ENCODE measurements around the gene FLT1.

The FLT1 gene, protein sequence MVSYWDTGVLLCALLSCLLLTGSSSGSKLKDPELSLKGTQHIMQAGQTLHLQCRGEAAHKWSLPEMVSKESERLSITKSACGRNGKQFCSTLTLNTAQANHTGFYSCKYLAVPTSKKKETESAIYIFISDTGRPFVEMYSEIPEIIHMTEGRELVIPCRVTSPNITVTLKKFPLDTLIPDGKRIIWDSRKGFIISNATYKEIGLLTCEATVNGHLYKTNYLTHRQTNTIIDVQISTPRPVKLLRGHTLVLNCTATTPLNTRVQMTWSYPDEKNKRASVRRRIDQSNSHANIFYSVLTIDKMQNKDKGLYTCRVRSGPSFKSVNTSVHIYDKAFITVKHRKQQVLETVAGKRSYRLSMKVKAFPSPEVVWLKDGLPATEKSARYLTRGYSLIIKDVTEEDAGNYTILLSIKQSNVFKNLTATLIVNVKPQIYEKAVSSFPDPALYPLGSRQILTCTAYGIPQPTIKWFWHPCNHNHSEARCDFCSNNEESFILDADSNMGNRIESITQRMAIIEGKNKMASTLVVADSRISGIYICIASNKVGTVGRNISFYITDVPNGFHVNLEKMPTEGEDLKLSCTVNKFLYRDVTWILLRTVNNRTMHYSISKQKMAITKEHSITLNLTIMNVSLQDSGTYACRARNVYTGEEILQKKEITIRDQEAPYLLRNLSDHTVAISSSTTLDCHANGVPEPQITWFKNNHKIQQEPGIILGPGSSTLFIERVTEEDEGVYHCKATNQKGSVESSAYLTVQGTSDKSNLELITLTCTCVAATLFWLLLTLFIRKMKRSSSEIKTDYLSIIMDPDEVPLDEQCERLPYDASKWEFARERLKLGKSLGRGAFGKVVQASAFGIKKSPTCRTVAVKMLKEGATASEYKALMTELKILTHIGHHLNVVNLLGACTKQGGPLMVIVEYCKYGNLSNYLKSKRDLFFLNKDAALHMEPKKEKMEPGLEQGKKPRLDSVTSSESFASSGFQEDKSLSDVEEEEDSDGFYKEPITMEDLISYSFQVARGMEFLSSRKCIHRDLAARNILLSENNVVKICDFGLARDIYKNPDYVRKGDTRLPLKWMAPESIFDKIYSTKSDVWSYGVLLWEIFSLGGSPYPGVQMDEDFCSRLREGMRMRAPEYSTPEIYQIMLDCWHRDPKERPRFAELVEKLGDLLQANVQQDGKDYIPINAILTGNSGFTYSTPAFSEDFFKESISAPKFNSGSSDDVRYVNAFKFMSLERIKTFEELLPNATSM (N-terminal part only)

DNA sequence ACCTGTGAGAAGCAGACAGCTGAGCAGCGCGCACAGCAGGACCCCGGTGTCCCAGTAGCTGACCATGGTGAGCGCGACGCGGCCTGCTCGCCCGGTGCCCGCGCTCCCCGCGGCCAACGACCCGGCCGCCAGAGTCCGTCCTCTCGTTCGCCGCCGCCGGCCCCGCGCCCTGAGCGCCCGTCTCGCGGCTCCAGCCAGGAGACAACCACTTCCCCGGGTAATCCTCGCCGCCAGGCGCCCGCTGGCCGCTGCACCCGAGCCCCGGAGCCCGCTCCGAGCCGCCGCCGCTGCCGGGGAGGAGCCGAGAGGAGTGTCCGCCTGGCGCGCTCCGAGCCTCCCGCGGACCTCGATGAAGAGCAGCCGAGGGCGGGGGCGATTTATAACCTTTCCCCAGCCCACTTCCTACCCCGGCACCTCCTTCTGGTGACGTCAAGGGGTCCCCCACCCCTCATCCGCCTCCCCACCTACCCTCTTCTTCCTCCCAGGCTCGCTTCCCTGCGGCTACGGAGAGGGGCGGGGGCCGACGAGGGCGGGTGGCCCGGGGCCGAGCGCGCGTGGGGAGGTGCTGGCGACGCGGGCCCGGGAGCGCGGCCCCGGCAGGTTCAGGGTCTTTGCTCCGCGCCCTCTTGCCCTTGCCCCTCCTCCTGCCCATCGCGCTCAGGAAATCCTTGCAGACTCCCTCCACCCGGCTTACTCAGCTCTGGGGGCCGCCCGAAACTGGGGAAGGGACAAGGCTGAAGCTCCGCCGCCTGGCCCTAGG lies at the start of gene FLT1:
TSS of gene FLT1 (minus strand) at position 351 of the 760 bp plus-strand sequence. CDS start at position 66, 285 bp downstream.
- DNase-seq (ENCODE audit: low read depth, low spot score): peak; percentile 68

DNA sequence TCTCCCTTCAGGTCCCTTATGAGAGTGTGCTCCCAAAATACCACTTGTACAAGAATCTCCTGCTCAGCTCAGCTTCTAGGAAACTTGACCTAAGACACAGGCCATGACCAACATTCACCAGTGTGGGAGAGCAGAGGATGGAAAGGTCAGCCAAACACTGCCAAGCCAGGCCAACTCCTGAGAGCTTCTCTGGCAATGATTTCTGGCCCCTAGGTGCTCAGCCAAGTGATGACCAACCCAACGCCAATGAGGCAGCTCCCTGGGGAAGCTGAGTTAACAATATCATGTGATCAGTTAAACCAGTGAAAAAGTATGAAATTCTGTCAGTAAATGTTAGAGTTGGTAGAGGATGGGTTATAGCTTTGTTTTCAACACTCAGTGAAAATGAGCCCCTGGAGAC lies 49.1 kb upstream of the FLT1 start:
- no peak for DNase-seq (ENCODE audit: low read depth, low spot score)

DNA sequence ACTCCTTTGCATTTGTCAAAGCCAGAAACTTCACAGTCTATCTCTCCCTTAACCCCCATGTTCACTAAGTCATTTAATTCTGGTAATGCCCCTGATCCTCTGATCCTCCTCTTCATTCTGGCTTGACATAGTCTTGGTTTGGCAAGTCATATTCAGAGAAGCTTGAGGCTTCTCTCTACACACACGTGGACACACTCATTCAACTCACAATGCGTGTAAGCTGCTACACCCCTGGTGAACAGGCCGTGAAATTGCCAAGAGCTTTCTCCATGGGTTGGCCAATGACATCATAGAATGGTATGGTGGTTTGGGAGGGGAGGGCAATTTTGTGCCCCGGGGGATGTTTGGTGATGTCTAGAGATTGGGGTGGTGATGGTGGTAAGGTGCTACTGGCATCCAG lies 47.9 kb upstream of the FLT1 start:
- DNase-seq (ENCODE audit: low read depth, low spot score): no peak

DNA sequence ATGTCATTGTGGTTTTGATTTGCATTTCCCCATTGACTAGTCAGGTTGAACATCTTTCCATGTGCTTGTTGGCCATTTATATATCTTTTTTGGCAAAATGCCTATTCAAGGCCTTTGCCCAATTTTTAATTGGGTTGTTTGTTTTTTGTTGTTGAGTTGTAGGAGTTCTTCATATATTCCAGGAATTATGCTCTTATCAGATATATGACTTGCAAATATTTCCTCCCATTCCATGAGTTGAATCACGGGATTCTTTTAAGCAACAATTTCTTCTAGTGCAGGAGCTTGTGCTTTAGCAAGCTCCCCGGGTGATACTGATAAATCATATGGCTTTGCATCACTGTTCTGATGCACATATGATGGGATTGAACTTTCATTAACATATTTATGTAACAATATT lies 47.0 kb upstream of the FLT1 start:
- DNase-seq (ENCODE audit: low read depth, low spot score): no peak

DNA sequence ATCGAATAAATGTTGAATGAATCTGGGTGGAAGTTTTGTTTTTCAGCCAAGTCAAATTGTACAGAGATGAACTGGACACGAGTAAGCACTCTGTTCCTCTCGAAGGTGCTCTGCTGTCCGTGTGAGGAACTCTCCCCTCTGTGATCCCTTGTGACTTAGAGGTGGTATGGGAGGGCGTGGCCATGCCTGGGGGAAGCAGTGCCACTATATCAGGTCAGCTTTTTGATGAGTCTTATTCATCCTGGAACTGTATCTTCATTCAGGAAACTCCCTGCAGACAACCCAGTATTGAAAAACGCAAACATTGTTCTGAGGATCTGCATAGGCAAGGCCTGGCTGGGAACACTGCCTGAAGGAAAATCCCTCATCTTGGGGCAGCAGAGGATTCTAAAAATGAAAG lies 45.7 kb upstream of the FLT1 start:
- no peak for DNase-seq (ENCODE audit: low read depth, low spot score)

DNA sequence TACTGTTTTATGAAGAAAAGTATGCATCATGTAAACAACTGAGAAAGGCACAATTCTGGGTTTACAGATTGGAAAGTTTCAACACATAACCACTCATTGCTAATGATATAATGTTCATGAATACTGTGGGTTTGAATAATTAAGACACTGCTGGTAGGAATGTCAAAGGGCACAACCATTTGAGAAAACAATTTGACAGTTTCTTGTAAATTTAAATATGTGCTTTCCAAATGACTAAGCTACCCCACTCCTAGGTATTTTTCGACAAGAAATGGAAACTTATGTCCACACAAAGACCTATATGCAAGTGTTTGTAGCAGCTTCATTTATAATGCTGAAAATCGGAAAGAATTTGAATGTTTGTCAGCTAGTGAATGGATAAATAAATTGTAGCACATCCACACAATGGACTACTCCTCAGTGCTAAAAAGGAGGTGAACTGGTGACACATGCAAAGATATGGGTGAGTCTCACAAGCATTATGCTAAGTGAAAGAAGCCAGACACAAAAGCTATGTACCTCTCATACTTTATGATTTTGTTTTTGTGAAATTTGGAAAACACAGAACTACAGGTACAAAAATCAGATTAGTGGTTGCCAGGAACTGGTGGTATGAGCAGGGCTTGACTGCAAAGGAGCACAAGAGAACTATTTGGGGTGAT lies 44.8 kb upstream of the FLT1 start:
- DNase-seq (ENCODE audit: low read depth, low spot score): no peak

DNA sequence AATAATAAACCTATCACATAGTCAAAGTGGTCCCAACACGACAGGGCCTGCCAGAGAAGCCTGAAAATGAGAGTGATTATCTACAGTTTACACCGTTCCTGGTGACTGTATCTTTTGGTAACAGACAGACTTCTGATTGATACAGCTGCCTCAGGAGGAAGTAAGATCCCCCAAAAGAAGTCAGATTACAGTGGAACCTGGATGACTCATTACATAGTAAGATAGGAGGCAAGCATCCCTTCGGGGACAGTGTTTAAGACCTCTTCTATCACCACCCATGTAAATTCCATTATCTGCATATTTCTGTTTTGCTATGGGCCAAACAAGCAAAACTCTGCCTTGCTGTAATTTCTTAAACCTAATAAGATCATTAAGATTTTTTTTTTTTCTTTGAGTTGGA lies 44.0 kb upstream of the FLT1 start:
- no peak for DNase-seq (ENCODE audit: low read depth, low spot score)

DNA sequence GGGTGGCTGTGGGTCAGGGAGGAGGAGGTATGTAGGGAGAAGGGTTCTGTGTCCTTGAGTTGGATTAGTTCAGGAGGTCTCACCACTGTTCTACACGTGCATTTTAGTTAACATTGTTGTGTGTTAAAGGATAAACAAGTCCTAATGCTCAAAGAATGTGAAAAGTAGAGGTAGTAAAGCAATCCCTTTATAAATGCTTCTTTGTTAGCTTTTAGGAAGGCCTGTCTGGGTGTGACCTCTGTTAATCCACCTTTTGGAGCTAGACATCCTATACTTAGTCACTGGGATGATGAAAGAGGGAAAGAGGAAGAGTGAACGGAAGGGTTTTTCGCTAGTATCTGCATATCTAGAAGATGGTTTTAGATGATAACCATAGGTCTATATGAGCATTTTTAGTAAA lies 42.2 kb upstream of the FLT1 start:
- no peak for DNase-seq (ENCODE audit: low read depth, low spot score)

DNA sequence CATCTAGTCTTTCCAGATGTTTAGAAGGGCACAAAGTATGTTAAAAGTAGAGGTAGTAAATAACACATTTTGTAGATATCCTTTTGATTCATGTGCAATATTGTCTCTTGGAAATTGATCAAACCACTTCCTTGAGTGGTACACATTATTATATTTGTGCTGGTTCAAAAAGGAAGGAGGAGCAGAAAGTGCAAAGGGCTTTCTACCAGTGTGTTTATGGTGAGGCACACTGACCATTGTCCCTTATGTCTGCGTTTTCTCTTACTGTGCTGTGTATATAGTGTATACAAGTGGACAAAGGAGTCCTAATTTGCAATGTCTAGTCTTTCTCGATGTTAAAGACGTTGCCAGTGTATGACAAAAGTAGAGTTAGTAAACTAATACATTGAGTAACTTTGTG lies 41.4 kb upstream of the FLT1 start:
- DNase-seq (ENCODE audit: low read depth, low spot score): no peak

DNA sequence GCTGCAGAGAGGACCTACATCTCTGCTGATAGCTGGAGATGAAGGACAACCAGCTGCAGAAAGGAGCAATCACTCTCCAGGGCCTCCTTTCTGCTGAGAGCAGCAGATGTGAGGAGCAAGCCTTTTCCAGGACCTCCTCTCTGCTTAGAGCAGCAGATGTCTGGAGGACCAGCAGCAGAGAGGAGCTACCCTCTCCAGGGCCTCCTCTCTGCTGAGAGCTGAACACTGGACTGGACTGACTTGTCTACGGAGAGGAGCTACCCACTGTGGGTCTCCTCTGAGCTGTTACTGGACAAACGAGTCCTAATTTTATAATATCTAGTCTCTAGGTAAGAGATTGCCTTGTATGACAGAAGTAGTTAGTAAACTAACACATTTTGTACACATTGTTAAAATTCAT lies 40.8 kb upstream of the FLT1 start:
- DNase-seq (ENCODE audit: low read depth, low spot score): no peak

DNA sequence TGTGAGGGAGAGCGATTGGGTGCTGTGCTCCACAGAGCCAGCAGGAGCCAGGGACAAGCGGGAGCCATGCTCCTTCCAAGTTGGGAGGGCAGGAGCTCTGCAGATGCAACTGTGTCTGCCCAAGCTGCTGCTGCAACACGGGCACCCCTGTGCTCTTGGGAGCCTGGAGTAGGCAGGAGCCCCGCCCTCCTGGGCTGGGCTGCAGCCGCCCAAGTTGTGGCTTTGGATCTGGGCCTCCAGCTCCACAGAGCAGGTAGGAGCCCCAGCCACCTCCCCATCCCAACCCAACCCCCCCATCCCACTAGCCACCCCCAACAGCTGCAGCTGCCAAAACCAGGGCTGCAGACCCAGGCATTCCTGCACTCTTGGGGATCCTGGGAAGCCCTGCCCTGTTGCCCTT lies 39.9 kb upstream of the FLT1 start:
- no peak for DNase-seq (ENCODE audit: low read depth, low spot score)

DNA sequence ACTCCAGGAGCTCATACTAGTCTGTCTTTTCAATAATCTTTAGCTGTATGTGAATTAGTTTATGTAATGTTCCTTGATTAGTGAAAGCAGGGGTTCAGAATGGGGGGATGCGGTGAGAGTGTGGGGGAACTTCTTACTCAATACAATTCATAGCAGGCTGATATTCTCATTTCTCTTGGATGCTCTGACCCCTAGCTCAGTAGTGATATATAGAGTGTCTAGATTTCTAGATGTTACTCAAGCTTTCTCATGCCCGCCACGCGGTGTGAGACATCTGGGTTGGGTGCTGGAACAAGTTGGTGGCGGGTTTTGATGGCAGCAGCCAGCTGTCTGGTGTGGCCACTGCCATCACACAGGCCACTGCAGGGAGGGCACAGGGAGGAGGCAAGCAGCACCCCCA lies 39.3 kb upstream of the FLT1 start:
- no peak for DNase-seq (ENCODE audit: low read depth, low spot score)

DNA sequence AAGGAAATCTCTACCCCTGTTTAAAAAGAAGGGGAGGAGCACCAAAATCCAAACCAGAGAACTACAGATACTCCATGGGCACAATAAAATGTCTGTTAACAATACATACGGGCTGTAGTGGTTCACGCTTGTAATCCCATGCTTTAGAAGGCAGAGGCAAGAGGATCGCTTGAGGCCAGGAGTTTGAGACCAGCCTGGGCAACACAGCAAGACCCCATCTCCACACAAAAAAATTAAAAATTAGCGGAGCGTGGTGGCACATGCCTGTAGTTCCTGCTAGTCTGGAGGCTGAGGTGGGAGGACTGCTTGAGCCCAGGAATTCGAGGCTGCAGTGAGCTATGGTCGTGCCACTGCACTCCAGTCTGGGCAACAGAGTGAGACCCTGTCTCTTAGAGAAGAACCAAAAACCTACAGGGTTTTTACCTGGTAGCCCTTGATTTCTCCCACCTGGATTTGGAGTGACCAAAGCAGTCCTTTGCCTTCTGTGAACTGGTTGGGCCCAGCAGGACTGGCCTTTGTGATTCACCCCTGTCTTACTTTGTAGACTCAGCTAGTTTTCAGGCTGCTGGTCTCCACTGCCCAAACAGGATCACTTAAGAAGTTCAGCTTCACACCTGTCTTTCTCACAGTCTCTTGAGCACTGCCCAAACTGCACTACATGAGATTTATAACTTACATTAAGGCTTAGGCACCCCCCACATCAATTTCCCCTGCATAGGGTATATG lies 38.7 kb upstream of the FLT1 start:
- no peak for DNase-seq (ENCODE audit: low read depth, low spot score)

DNA sequence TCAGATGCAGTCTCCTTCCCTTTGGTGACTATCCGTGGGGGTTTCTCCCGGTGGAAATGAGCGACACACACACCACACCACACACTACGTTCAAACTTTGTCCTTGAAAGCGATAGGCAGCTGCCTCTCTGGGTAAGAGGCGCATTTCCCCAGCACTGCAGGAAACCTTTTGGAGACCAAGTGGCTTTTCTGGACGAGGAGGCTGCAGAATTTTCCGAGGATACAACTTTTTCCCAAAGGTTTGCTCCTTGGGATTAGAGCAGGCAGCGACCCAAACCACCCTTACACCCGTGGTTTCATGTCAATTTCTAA lies 38.2 kb upstream of the FLT1 start:
- no peak for DNase-seq (ENCODE audit: low read depth, low spot score)

DNA sequence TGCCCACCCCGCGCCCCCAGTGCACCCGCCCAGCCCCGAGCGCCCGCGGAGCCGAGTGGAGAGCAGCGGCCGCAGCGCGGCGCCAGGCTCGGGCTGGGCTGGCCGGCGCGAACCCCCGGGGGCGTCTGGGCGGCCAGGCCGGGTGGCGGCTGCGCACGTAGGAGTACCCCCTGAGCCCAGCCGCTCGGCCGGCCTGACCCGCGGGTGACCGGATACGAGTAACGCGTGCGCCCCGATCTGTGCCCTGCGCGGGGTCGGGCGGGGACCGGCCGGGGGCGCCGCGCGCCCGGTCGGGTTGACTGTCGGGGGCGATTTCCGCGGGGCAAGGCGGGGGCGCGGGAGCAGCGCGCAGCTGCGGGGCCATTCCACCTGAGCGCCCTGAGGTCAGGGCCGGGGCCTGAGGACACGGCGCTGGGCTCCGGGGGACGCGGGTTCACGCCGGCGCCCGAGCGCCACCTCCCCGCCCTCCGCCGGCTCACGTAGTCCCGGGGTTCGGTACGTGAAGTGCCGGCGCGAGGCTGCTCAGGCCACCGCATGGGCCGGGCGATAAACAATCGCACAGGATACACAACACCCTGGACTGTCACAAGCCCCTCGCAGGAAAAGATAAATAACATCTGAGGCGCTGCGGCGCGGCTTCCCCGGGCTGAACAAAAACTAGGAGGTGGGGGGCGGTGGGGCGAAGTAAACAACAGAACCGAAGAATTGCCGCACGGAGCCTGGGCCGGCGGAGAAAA lies 37.6 kb upstream of the FLT1 start:
- DNase-seq (ENCODE audit: low read depth, low spot score): no peak

DNA sequence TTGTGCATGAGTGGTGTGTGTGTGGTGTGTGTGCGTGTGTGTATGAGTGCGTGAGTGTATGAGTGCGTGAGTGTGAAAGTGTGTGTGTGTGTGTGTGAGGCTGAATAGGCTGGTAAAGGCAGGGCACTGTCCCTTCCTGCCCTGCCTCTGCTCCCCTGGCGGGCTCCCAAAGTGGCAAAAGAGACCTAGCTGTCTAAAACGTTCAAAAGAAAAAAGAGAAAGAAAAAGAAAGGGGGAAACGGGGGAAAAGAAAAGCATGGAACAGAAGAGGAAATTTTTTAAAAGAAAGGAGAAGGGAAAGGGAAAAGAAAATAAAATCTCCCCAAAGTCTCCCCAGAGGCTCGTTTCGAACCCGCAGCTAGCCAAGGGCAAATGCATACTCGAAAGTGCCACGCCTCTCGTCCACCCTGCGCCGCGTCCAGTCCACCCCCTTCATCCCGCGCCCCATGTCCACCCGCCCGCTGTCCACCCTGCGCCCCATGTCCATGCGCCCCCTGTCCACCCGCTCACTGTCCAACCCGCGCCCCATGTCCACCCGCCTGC lies 37.0 kb upstream of the FLT1 start:
- no peak for DNase-seq (ENCODE audit: low read depth, low spot score)

DNA sequence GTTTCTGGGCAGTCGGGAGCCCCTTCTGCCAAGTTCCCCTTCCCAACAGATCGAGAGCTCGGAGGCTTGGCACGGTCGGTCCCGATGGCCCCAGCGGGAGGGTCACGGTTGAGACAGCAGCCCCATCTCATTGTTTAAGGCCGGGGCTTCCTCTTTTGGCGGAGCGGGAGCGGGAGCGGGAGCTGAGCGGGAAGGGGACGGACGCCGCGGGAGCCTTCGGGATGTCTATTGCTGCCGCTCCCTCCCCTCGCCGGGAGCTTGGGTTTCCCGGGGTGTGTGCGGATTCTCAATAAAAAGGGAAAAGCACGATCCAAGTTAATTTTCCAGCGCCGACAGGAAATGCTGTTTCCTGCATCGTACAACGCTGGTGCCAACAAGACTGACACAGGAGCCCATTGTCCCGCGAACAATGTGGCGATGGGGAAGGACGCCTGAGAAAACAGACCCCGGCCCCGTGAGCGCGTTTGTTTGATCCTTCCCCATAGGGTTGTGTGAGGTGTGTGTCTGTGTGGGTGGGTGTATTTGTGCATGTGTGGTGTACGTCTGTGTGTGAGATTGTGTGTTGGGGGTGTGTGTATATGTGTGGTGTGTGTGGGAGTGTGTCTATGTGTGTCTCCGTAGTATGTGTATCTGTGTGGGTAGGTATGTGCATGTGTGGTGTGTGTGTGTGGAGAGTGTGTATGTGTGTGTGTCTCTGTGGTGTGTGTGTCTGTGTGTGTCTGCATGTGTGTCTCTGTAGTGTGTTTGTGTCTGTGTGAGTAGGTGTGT lies 36.3 kb upstream of the FLT1 start:
- DNase-seq (ENCODE audit: low read depth, low spot score): peak; percentile 60

DNA sequence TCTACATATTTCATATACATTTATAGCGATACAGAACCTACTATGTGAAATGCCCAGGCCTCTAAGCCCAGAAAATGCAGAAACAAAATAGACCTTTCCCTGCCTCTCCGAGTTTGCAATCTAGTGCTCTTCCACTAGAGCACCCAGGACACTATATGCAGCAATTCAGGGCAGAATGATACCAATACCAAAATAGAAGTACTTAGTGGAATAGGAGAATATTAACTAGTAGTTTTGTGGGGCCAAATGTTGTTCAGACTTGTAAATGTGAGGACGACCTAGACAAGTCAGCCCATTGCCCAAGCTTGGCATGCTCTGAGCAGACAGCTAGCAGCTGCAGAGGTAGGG lies 35.8 kb upstream of the FLT1 start:
- no peak for DNase-seq (ENCODE audit: low read depth, low spot score)

DNA sequence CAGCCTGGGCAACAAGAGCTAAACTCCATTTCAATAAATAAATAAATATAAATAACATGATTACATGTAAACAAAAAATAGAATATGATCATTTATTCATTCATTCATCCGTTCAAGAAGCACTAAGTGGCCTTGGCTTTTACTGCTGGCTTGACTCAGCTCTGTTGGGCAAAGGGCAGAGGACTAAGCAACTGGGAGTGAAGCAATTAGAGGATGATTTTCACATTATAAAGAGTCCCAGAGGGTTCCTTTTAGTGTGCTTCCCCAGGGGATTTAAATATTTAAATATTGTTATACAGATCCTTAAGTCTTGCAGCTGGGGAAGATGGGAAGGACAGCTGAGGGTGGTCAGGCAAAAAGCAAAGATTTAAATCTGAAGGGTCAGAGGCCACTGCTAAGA lies 34.9 kb upstream of the FLT1 start:
- no peak for DNase-seq (ENCODE audit: low read depth, low spot score)

All from iPS DF 19.7 (cell line).